ENCODE data around the gene C21orf58. TPM values are rescaled to one million over a fixed set of nuclear protein-coding genes. Genes with fewer than 3 reads are reported as not detected.
A peak's percentile ranks its signal among the peaks of the same experiment; 100 is the strongest.

The C21orf58 gene
- total and polyA plus RNA-seq, 2 experiments from 2014 or later: 3.7 to 4.2 TPM

DNA sequence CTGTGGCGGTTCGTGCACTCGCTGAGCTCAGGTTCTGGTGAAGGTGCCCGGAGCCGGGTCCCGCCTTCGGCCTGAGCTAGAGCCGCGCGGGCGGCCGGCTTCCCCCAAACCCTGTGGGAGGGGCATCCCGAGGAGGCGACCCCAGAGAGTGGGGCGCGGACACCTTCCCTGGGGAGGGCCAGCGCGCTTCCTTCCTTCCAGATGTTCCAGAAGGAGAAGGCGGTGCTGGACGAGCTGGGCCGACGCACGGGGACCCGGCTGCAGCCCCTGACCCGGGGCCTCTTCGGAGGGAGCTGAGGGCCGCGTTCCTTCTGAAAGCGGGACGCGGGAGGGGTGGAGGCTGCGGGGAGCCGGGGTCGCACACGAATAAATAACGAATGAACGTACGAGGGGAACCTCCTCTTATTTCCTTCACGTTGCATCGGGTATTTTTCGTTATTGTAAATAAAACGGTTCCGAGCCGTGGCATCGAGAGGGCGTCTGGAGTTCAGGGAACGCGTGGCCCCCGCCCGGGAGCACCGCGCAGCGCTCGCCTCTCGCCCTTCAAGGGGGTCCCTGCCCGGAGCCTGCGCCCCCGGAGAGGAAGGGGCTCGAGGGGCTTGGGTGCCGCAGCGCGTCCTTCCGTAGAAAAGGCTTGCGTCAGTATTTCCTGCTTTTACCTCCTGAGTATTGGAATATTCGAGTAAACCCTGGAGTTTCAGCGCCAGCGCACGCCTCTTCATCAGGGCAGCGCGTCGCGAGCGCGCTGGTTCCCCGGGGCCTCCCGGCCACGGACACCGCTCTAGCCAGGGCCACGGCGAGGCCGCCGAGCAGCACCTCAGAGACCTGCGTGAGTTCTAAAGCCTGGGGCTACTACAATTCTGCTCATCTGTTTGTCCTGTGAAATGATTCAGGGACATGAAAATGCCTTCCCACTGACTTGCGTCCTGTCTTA, 26.1 kb downstream of the C21orf58 start:
- no peaks in the 10 kb centered on the region for H3K9me3 ChIP-seq (ENCODE audit: low read depth)
- peak overlapping the region; percentile 46 for H3K4me2 ChIP-seq (ENCODE audit: unreplicated experiment)
- no peaks in the 10 kb centered on the region for H3K9me2 ChIP-seq (ENCODE audit: insufficient read depth)
- no peak overlapping the region for H3K27ac ChIP-seq
- H4K20me1 ChIP-seq (ENCODE audit: insufficient read depth): no peaks in the 10 kb centered on the region
- peak; percentile 60 for DNase-seq
- TF ChIP-seq EZH2 (IDR thresholded peaks at IDR 0.05; ENCODE audit: insufficient read depth, poor library complexity, severe bottlenecking) (no peak), EZH2phosphoT487 (IDR thresholded peaks at IDR 0.05; ENCODE audit: insufficient read depth, low read depth) (no peak)
- H3K4me3 ChIP-seq: peak overlapping the region; percentile 41
- H3K79me2 ChIP-seq (ENCODE audit: insufficient read depth): no peaks in the 10 kb centered on the region
- peaks cover 21% of the 10 kb centered on the region for H3K4me1 ChIP-seq (ENCODE audit: insufficient read depth)
- peak overlapping the region; percentile 76 for H2AFZ ChIP-seq
- in situ Hi-C loops (cut with MboI): no loop called here
- no peaks in the 10 kb centered on the region for H3K27me3 ChIP-seq (replicated peaks; ENCODE audit: insufficient read depth)
- WGBS, 2 experiments (ENCODE audit: low coverage in 1 of 2, low lambda C conversion rate in 2 of 2, missing lambda C conversion rate in 2 of 2): 11 to 12% methylated on average over 80 to 84 of the region's 84 CpGs
- no peaks in the 10 kb centered on the region for H3K36me3 ChIP-seq (ENCODE audit: low read depth)
- H3F3A ChIP-seq (ENCODE audit: insufficient read depth): no peaks in the 10 kb centered on the region
- H3K9ac ChIP-seq: peak overlapping the region; percentile 45

DNA sequence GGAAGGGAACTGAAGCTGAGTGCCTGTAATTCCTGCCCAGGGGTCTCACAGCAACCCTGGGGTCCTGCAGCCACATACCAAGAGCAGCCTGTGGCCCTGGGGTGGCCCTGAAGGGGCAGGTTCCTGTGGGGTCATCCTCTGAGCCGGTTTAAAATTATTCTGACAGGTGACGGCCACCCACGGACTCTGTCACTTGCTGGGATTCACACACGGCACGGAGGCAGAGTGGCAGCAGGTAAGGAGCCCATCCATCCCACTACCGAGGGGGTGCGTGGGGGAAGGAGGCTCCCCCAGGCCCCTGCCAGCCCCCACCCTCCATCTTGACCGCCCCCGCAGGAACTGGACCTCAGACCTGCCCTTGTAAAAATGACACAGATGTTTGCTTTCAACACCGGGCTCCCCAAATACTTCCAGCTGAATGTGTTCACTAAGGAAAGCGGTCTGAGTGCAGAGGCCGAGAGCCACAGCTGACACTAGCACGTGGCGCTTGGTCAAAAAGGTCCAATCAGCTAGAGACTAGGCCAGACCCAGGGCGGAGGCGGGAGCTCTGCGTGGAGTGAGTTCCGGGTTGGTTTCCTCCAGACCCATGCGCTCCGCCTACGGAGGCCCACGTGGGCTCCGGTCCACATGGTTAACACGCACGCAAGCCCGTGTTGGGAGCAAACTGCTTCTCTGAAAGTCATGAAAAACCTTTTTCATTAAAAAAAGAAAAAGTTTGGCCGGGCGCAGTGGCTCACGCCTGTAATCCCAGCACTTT, 27.5 kb downstream of the C21orf58 start:
- no peaks in the 10 kb centered on the region for H3K9me2 ChIP-seq (ENCODE audit: insufficient read depth)
- WGBS, 2 experiments (ENCODE audit: low coverage in 1 of 2, low lambda C conversion rate in 2 of 2, missing lambda C conversion rate in 2 of 2): 25 to 28% methylated on average over 26 to 29 of the region's 29 CpGs
- H4K20me1 ChIP-seq (ENCODE audit: insufficient read depth): no peaks in the 10 kb centered on the region
- H3K4me3 ChIP-seq: no peak overlapping the region
- no peaks in the 10 kb centered on the region for H3F3A ChIP-seq (ENCODE audit: insufficient read depth)
- peaks cover 21% of the 10 kb centered on the region for H3K4me1 ChIP-seq (ENCODE audit: insufficient read depth)
- no peaks in the 10 kb centered on the region for H3K9me3 ChIP-seq (ENCODE audit: low read depth)
- peak; percentile 92 for DNase-seq
- 0 out of 2 replicates have a peak, but pooled peaks cover 4% of the 10 kb centered on the region for H3K79me2 ChIP-seq (ENCODE audit: insufficient read depth)
- peak overlapping the region; percentile 38 for H3K27ac ChIP-seq
- no peaks in the 10 kb centered on the region for H3K27me3 ChIP-seq (replicated peaks; ENCODE audit: insufficient read depth)
- no peak for TF ChIP-seq EZH2 (IDR thresholded peaks at IDR 0.05; ENCODE audit: insufficient read depth, poor library complexity, severe bottlenecking)
- TF ChIP-seq EZH2phosphoT487 (IDR thresholded peaks at IDR 0.05; ENCODE audit: insufficient read depth, low read depth): no peak
- H2AFZ ChIP-seq: peak overlapping the region; percentile 65
- no peaks in the 10 kb centered on the region for H3K36me3 ChIP-seq (ENCODE audit: low read depth)
- H3K4me2 ChIP-seq (ENCODE audit: unreplicated experiment): peak overlapping the region; percentile 28
- in situ Hi-C loops (cut with MboI): no loop called here
- H3K9ac ChIP-seq: peak overlapping the region; percentile 27

DNA sequence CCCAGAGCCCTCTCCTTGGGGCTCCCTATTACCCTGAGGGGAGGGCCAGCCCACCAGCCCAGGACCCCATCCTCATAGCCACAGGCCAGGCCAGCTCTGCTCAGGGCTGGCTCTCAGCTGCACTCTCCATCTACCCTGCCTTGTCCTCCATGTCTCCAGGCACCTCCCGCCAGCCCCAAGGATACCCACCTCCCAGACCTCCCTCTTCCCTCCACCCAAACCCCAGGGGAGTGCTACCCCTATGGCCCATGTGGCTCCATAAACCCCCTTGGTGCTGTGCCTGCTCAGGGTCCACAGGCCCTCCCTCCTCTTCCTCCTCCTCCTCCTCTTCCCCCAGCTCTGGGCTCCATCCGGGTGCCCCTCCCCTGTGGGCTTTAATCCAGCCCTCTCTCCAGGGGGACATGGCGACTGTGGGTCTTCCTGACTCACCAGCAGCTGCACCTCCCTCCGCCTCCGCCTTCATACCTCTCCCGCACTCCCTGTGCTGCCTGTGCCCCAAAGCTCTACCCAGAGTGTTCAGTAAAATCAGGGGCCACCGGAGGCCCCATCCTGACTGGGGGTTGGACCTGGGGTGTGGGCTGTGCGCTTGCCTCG, 28.4 kb downstream of the C21orf58 start:
- in situ Hi-C loops (cut with MboI): no loop called here
- H3K36me3 ChIP-seq (ENCODE audit: low read depth): no peaks in the 10 kb centered on the region
- H3K9ac ChIP-seq: peak overlapping the region; percentile 27
- peak; percentile 30 for DNase-seq
- WGBS, 2 experiments (ENCODE audit: low coverage in 1 of 2, low lambda C conversion rate in 2 of 2, missing lambda C conversion rate in 2 of 2): 48 to 54% methylated on average over 4 to 9 of the region's 9 CpGs
- peaks cover 21% of the 10 kb centered on the region for H3K4me1 ChIP-seq (ENCODE audit: insufficient read depth)
- peaks cover 10% of the 10 kb centered on the region; the same call in 1 of the 2 replicates for H3K79me2 ChIP-seq (ENCODE audit: insufficient read depth)
- H2AFZ ChIP-seq: peak overlapping the region; percentile 38; the same call in 1 of the 2 replicates
- no peak overlapping the region for H3K4me2 ChIP-seq (ENCODE audit: unreplicated experiment)
- peak overlapping the region; percentile 64 for H3K27ac ChIP-seq
- H3K9me3 ChIP-seq (ENCODE audit: low read depth): no peaks in the 10 kb centered on the region
- TF ChIP-seq EZH2 (IDR thresholded peaks at IDR 0.05; ENCODE audit: insufficient read depth, poor library complexity, severe bottlenecking) (no peak), EZH2phosphoT487 (IDR thresholded peaks at IDR 0.05; ENCODE audit: insufficient read depth, low read depth) (no peak)
- no peaks in the 10 kb centered on the region for H4K20me1 ChIP-seq (ENCODE audit: insufficient read depth)
- no peaks in the 10 kb centered on the region for H3K9me2 ChIP-seq (ENCODE audit: insufficient read depth)
- no peak overlapping the region for H3K4me3 ChIP-seq
- H3K27me3 ChIP-seq (replicated peaks; ENCODE audit: insufficient read depth): no peaks in the 10 kb centered on the region
- H3F3A ChIP-seq (ENCODE audit: insufficient read depth): no peaks in the 10 kb centered on the region

DNA sequence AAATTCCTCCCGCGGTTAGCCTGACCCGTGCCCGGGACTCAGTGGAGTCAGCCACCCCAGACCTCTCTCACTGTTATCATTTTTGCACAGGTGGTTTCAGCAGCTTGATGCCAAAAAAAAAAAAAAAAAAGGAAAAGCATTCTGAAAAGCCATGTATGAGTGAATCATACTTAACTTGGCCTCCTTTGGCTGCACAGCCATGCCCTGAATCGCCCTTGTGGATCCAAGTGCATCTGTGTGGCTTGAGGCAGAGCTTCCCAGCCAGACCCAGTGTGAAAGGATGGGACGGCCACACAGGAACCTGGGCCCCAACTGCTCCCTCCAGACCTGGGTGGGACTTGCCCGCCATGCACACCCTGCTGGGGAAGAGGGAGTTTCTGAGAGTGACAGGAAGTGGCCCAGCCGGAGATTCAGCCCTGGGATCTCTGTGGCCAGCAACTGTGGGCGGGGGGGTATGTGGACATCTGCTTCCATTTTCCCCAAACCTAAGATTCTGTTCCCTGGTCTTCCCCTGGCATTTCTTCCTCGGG, 29.0 kb downstream of the C21orf58 start:
- Histone ChIP-seq H3K4me3 (no peak overlapping the region), H3K4me1 (ENCODE audit: insufficient read depth) (peaks cover 21% of the 10 kb centered on the region), H3K27ac (peak overlapping the region; percentile 64), H3K4me2 (ENCODE audit: unreplicated experiment) (no peak overlapping the region), H3F3A (ENCODE audit: insufficient read depth) (no peaks in the 10 kb centered on the region), H3K36me3 (ENCODE audit: low read depth) (no peaks in the 10 kb centered on the region), H3K9me2 (ENCODE audit: insufficient read depth) (no peaks in the 10 kb centered on the region), H3K79me2 (ENCODE audit: insufficient read depth) (peaks cover 16% of the 10 kb centered on the region; the same call in 1 of the 2 replicates), H4K20me1 (ENCODE audit: insufficient read depth) (no peaks in the 10 kb centered on the region), H2AFZ (peak overlapping the region; percentile 38; the same call in 1 of the 2 replicates), H3K9me3 (ENCODE audit: low read depth) (no peaks in the 10 kb centered on the region), H3K9ac (no peak overlapping the region; the same call in 1 of the 2 replicates), H3K27me3 (replicated peaks; ENCODE audit: insufficient read depth) (no peaks in the 10 kb centered on the region)
- TF ChIP-seq EZH2 (IDR thresholded peaks at IDR 0.05; ENCODE audit: insufficient read depth, poor library complexity, severe bottlenecking) (no peak), EZH2phosphoT487 (IDR thresholded peaks at IDR 0.05; ENCODE audit: insufficient read depth, low read depth) (no peak)
- in situ Hi-C loops (cut with MboI): no loop called here
- WGBS, 2 experiments (ENCODE audit: low coverage in 1 of 2, low lambda C conversion rate in 2 of 2, missing lambda C conversion rate in 2 of 2): 64 to 70% methylated on average over 10 of the region's 10 CpGs
- DNase-seq: peak; percentile 80

Measured in GM23248 (cell line).